Esophagus squamous epithelium (tissue), 5 donors: ENCODE data around the gene PDCD6IP. TPM values are rescaled to one million over a fixed set of nuclear protein-coding genes. Genes with fewer than 3 reads are reported as not detected.
A peak's percentile ranks its signal among the peaks of the same experiment; 100 is the strongest.

Experiments
- DNase-seq: peaks from one replicate; lab custom pipeline; 2025; lab: John Stamatoyannopoulos, UW
- H3K27ac ChIP-seq, 4 donors: fragments of 200-600 bp; sonication (generic); one replicate each; pipeline ENCODE4 v1.5.1; 2016 to 2019; ENCODE audit warnings: mild to moderate bottlenecking in 1 of 4
- H3K27me3 ChIP-seq, 4 donors: fragments of 200-600 bp; sonication (generic); 1 replicate in 3 of 4; 2 replicates in 1 of 4; pipeline versions ENCODE4 v1.5.1 to v1.6.0; 2017 to 2021; ENCODE audit warnings: antibody characterized with exemption in 1 of 4
- H3K36me3 ChIP-seq, 3 donors: fragments of 200-600 bp; sonication (generic); one replicate each; pipeline ENCODE4 v1.5.1; 2016 to 2019
- H3K4me1 ChIP-seq, 3 donors: fragments of 200-600 bp; sonication (generic); one replicate each; pipeline ENCODE4 v1.5.1; 2017 to 2019
- H3K4me3 ChIP-seq, 4 donors: fragments of 200-600 bp; sonication (generic); 1 replicate in 3 of 4; 2 replicates in 1 of 4; pipeline ENCODE4 v1.5.1; 2016 to 2019; ENCODE audit warnings: mild to moderate bottlenecking in 2 of 4, moderate library complexity in 1 of 4
- H3K9me3 ChIP-seq, 3 donors: fragments of 200-600 bp; sonication (generic); one replicate each; pipeline ENCODE4 v1.5.1; 2016 to 2019
- POLR2A ChIP-seq, 4 donors: fragments of 450-650 bp; IDR thresholded peaks; one replicate each; pipeline ENCODE4 v1.6.1; 2017; ENCODE audit warnings: antibody characterized with exemption in 4 of 4, mild to moderate bottlenecking in 4 of 4, moderate library complexity in 3 of 4
- WGBS, 2 donors: methylation state at CpG; one replicate each; pipeline ENCODE4 v1.1.5; 2018; 5-methylcytosine and 5-hydroxymethylcytosine counted together
- intact Hi-C: fragments of 100-400 bp; cut with DNase I; formaldehyde crosslinking; loops from one replicate; pipeline ENCODE4 v1.15.0; 2022
- total RNA-seq, 4 donors: library from RNA; depleted of rRNA; stranded (reverse); fragments of >200 nt; gene quantifications; one replicate each; pipeline ENCODE4 v1.1.0, GENCODE V29; 2016
- TF ChIP-seq, protein P1 (sequence below), 6 experiments: fragments of 450-650 bp in 4 of 6; fragments of 200-600 bp in 2 of 6; sonication (generic) in 2 of 6; IDR thresholded peaks; one replicate each; pipeline ENCODE4 v1.5.1; 2016 to 2019; ENCODE audit warnings: antibody characterized with exemption in 6 of 6, mild to moderate bottlenecking in 4 of 6, moderate library complexity in 4 of 6
- donor health status: DM: yes; HTN: yes; CAD: no.

The PDCD6IP gene
- total RNA-seq, 4 donors from 2014 or later, result 95.1 to 317 (median 189) TPM

DNA sequence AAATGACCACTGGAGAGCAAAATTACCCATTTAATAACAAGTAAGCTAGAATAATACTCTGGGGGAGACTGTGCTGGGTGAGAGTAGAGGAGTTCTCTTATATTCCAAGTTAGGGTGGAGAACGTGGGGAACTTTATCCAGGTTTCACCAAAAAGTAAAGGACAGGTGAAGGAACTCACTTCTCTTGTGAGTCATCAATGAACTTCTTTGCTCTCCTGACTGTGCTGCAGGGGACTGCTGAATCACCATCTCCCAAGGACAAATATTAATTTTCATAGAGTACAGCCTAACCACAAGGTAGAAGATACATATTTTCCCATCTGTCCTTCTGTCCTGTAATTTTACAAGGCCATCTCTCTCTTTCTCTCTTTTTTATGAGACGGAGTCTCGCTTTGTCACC, 8.3 kb upstream of the PDCD6IP start:
- Histone ChIP-seq H3K4me3 (no peak overlapping the region), H3K27me3 (peaks cover 0 to 7% (median 0%) of the 10 kb centered on the region in 4 donors), H3K36me3 (no peaks in the 10 kb centered on the region), H3K9me3 (no peaks in the 10 kb centered on the region), H3K27ac (no peak overlapping the region), H3K4me1 (peaks cover 0 to 6% (median 0%) of the 10 kb centered on the region in 3 donors)
- no peak for DNase-seq
- no peak for TF ChIP-seq POLR2A (IDR thresholded peaks at IDR 0.05)
- TF ChIP-seq, protein P1, sequence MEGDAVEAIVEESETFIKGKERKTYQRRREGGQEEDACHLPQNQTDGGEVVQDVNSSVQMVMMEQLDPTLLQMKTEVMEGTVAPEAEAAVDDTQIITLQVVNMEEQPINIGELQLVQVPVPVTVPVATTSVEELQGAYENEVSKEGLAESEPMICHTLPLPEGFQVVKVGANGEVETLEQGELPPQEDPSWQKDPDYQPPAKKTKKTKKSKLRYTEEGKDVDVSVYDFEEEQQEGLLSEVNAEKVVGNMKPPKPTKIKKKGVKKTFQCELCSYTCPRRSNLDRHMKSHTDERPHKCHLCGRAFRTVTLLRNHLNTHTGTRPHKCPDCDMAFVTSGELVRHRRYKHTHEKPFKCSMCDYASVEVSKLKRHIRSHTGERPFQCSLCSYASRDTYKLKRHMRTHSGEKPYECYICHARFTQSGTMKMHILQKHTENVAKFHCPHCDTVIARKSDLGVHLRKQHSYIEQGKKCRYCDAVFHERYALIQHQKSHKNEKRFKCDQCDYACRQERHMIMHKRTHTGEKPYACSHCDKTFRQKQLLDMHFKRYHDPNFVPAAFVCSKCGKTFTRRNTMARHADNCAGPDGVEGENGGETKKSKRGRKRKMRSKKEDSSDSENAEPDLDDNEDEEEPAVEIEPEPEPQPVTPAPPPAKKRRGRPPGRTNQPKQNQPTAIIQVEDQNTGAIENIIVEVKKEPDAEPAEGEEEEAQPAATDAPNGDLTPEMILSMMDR (IDR thresholded peaks at IDR 0.05), result no peak
- WGBS, 2 donors, result 82 to 89% methylated on average over 3 of the region's 3 CpGs
- intact Hi-C loops, result no loop called here

DNA sequence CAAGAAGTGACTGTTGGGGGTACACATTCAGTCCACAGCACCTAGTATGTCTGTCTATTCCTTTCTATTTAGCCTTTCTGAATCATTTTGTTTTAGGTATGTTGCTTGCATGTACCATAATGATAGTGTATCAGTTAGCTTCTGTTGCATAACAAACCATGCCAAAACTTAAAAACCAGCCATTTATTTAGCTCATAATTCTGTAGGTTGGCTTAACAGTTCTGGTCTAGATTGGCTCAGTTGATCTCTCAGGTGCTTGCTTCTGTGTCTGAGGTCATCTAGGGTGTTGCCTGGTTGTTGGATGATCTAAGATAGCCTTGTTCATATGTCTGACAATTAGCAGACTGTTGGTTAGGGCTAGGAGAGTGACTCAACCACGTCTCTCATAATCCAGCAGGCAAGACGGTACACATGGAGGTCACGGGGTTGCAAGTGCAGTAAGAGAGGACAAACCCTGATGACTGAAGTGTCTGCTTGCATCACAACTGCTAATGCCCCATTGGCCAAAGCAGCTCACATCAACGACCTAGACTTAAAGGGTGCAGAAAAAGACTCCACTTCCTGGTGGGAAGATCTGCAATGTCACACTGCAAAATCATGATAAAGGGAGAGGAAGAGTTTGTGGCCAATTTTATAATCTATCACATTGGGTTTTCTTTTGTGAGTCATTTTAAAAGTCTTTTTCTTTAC, 6.8 kb upstream of the PDCD6IP start:
- TF ChIP-seq, protein P1 (IDR thresholded peaks at IDR 0.05), result no peak
- TF ChIP-seq POLR2A (IDR thresholded peaks at IDR 0.05), result no peak
- Histone ChIP-seq H3K36me3 (no peaks in the 10 kb centered on the region), H3K27ac (peak overlapping the region in 2 of 4 donors; percentile 33 to 57), H3K27me3 (peaks cover 0 to 5% (median 0%) of the 10 kb centered on the region in 4 donors), H3K4me1 (peaks cover 0 to 6% (median 0%) of the 10 kb centered on the region in 3 donors), H3K9me3 (no peaks in the 10 kb centered on the region), H3K4me3 (no peak overlapping the region)
- no peak for DNase-seq
- intact Hi-C loops, result no loop called here
- WGBS, 2 donors, result 28 to 40% methylated on average over 3 to 4 of the region's 4 CpGs

DNA sequence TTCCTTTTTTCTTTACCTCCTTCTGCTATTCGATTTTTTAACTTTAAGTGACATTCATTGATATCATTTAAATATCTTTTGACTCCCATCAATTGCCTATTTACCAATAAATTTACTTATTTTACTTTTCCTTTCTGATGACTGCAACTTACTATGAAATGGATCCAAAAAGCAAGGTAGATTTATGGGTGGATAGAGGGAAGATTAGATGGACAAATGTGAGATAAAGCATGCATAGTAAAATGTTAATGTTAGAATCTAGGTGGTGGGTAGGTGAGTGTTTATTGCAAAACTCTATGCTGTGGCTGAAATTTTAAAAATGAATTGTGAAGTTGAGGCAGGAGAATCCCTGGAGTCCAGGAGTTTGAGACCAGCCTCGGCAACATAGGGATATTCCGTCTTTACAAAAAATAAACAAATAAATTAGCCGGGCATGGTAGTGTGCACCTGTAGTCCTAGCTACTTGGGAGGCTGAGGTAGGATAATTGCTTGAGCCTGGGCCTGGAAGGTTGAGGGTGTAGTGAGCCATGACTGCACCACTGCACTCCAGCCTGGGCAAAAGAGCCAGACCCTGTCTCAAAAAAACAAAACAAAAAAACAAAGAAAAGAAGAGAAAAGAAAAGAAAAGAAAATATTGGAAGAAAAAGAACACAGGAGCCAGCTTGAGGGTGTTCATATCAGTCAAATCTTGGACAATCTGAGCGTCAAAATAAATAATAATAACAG, 6.1 kb upstream of the PDCD6IP start:
- WGBS, 2 donors, result 79 to 85% methylated on average over 5 of the region's 5 CpGs
- TF ChIP-seq POLR2A (IDR thresholded peaks at IDR 0.05), result no peak
- TF ChIP-seq, protein P1 (IDR thresholded peaks at IDR 0.05), result no peak
- intact Hi-C loops, result no loop called here

DNA sequence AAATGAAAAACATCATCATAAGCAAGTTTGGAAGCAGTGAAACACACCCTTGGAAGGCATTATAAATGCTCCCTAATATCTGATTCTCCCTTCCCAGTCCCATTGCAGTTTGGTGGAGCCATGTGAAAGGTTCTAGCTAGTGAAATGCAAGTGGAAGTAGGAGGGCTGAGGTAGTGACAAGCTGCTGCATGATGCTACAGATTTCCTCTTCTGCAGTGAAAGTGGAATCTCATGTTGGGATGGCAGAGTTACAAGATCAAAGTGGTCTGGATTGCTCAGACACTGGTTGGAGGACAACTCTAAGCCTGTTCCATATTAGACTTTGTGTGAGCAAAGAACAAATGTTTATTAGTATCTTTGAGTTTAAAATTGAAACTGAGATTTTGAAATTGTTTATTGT, 3.3 kb upstream of the PDCD6IP start:
- no peak for DNase-seq
- H3K36me3 ChIP-seq, result no peaks in the 10 kb centered on the region
- TF ChIP-seq, protein P1 (IDR thresholded peaks at IDR 0.05), result no peak
- TF ChIP-seq POLR2A (IDR thresholded peaks at IDR 0.05), result no peak
- no peaks in the 10 kb centered on the region for H3K9me3 ChIP-seq
- no peaks in the 10 kb centered on the region for H3K27me3 ChIP-seq
- H3K27ac ChIP-seq, result no peak overlapping the region
- intact Hi-C loops, result no loop called here
- no peak overlapping the region for H3K4me3 ChIP-seq
- peaks cover 10 to 23% (median 14%) of the 10 kb centered on the region in 3 donors for H3K4me1 ChIP-seq

More for the DNA sequence above, 6.1 kb upstream of the PDCD6IP start:
- Histone ChIP-seq H3K27ac (peak overlapping the region in 2 of 4 donors; percentile 16 to 33), H3K27me3 (no peaks in the 10 kb centered on the region), H3K4me1 (peaks cover 0 to 7% (median 0%) of the 10 kb centered on the region in 3 donors), H3K9me3 (no peaks in the 10 kb centered on the region), H3K4me3 (no peak overlapping the region), H3K36me3 (no peaks in the 10 kb centered on the region)
- no peak for DNase-seq
